ENCODE measurements around the gene MEI1. TPM values are rescaled to one million over a fixed set of nuclear protein-coding genes. Genes with fewer than 3 reads are reported as not detected.
A peak's percentile ranks its signal among the peaks of the same experiment; 100 is the strongest.

Gene MEI1
- total and polyA plus RNA-seq, 2 of the 4 experiments (the other 2 are of a cell fraction): 0.90 to 2.6 TPM

GRCh38 chr22:41831383-41831782, 132.1 kb downstream of the MEI1 start:
- Histone ChIP-seq H3K27me3 (ENCODE audit: control insufficient read depth, insufficient read depth, low read length) (no peaks in the 10 kb centered on the region), H3K36me3 (ENCODE audit: control insufficient read depth, insufficient read depth, low read length) (peaks cover 3% of the 10 kb centered on the region; the same call in 1 of the 2 replicates), H3K9ac (ENCODE audit: low read depth, low read length) (no peak overlapping the region), H4K20me1 (ENCODE audit: insufficient read depth, low read length) (peaks cover 13% of the 10 kb centered on the region; the same call in 1 of the 2 replicates), H3K9me1 (ENCODE audit: insufficient read depth, low read length) (no peaks in the 10 kb centered on the region; the same call in 1 of the 2 replicates), H3K14ac (replicated peaks; ENCODE audit: low read depth, low read length) (no peak overlapping the region), H3K27ac (ENCODE audit: insufficient read depth, low read length) (no peak overlapping the region), H3K79me1 (ENCODE audit: low read depth in 1 of 2, low read length in 2 of 2) (peaks cover 8 to 31% of the 10 kb centered on the region in 2 experiments; a peak in 3 of 4 replicates), H2BK15ac (ENCODE audit: low read depth, low read length) (no peak overlapping the region; the same call in 2 of the 3 replicates), H2BK120ac (ENCODE audit: low read depth, low read length) (peak overlapping the region; percentile 62; the same call in 1 of the 2 replicates), H2BK20ac (ENCODE audit: low read depth, low read length) (peak overlapping the region; percentile 77; the same call in 1 of the 2 replicates), H2AFZ (replicated peaks; ENCODE audit: low read length, poor library complexity) (no peak overlapping the region), H3K23ac (ENCODE audit: low read depth, low read length) (peak overlapping the region; percentile 72; the same call in 1 of the 2 replicates), H4K5ac (ENCODE audit: low read depth, low read length) (0 out of 2 replicates have a peak overlapping the region, but pooled peaks have one; percentile 12), H2AK5ac (ENCODE audit: low read depth, low read length) (peak overlapping the region; percentile 23; the same call in 1 of the 2 replicates), H3K9me3 (ENCODE audit: control insufficient read depth, insufficient read depth, low read length) (no peaks in the 10 kb centered on the region), H3K4me2 (ENCODE audit: low read depth, low read length) (no peak overlapping the region), H3K4me1 (ENCODE audit: control insufficient read depth, insufficient read depth, low read length) (peaks cover 8% of the 10 kb centered on the region), H3K18ac (ENCODE audit: low read depth, low read length) (no peak overlapping the region), H3K56ac (ENCODE audit: extremely low read depth, insufficient read depth, low read length) (no peak overlapping the region), H3K4me3 (ENCODE audit: insufficient read depth, low read depth, low read length) (no peak overlapping the region), H4K91ac (ENCODE audit: insufficient read depth, low read depth, low read length) (peak overlapping the region; percentile 8; the same call in 1 of the 2 replicates), H4K8ac (ENCODE audit: low read depth in 2 of 2, low read length in 2 of 2) (no peak overlapping the region; a peak in 1 of 4 replicates), H3K4ac (ENCODE audit: low read depth, low read length) (0 out of 2 replicates have a peak overlapping the region, but pooled peaks have one; percentile 18), H2BK5ac (ENCODE audit: low read depth, low read length, poor library complexity, severe bottlenecking) (no peak overlapping the region), H2AK9ac (replicated peaks; ENCODE audit: low read depth, low read length, poor library complexity) (no peak overlapping the region)
- ATAC-seq (ENCODE audit: low read depth) (no peak), DNase-seq (no peak)
- 70% methylated on average over 6 of the region's 6 CpGs; no CpG with 5 or more reads in 1 of the 2 experiments for WGBS, 2 experiments (ENCODE audit: extremely low coverage in 2 of 2, insufficient read length in 1 of 2)
- intact Hi-C loops (cut with micrococcal nuclease) (no loop called here), in situ Hi-C loops (cut with MboI; ENCODE audit: low sequenced_read_pairs) (no loop called here), dilution Hi-C loops (cut with HindIII; ENCODE audit: low sequenced_read_pairs, unreplicated experiment) (no loop called here)
- ChIA-PET CTCF (interaction anchor here (0.6 kb wide), 1 partner anchor 423 kb away, joined by 3 read pairs; no protein-coding TSS in a partner anchor), POLR2A (ENCODE audit: unreplicated experiment) (no interaction called here)
- no TSS peak for BruUV-seq (replicated peaks)
- TF ChIP-seq POLR2A (IDR thresholded peaks at IDR 0.05; ENCODE audit: low read depth, low read length): no peak
